ENCODE results near the gene RPA1. TPM values are rescaled to one million over a fixed set of nuclear protein-coding genes. Genes with fewer than 3 reads are reported as not detected.

RPA1 gene
- total RNA-seq, 4 donors from 2014 or later, result 15.9 to 108 (median 41.5) TPM

DNA sequence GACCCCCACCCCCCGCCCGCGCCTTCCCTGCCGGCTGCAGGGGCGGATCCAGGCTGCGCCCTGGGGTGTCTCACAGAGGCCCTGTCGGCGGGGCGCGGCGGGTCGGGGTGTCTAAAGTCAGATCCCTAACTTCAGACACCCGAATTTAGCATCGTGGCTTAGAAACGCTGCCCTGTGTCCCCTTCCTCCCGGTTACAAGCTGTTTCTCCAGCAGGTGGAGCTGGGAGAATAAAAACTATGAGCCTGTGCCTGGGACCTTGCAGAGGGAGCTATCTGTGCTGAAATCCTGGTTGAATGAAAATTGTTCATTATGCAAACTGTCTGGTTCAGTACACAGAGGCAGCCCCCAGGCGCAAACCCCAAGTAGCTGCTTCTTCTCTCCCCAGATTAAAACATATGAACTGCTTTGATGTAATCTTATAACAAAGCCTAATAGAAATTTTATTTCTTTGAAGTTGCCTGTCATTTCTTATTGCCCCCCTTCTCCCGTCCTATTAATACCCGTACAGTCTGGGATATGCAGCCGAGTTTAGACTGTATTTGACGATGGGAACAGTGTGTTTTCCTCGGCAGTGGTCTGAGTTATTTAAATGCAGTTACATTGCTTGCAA lies 79.0 kb downstream of the RPA1 start:
- peak; percentile 49 to 55 for DNase-seq
- TF ChIP-seq POLR2A (IDR thresholded peaks at IDR 0.05), result no peak
- TF ChIP-seq, protein P1, sequence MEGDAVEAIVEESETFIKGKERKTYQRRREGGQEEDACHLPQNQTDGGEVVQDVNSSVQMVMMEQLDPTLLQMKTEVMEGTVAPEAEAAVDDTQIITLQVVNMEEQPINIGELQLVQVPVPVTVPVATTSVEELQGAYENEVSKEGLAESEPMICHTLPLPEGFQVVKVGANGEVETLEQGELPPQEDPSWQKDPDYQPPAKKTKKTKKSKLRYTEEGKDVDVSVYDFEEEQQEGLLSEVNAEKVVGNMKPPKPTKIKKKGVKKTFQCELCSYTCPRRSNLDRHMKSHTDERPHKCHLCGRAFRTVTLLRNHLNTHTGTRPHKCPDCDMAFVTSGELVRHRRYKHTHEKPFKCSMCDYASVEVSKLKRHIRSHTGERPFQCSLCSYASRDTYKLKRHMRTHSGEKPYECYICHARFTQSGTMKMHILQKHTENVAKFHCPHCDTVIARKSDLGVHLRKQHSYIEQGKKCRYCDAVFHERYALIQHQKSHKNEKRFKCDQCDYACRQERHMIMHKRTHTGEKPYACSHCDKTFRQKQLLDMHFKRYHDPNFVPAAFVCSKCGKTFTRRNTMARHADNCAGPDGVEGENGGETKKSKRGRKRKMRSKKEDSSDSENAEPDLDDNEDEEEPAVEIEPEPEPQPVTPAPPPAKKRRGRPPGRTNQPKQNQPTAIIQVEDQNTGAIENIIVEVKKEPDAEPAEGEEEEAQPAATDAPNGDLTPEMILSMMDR (IDR thresholded peaks at IDR 0.05), result peak; percentile 62 to 83 (median 78)
- Histone ChIP-seq H3K4me3 (no peak overlapping the region), H3K27ac (no peak overlapping the region), H3K9me3 (no peaks in the 10 kb centered on the region), H3K4me1 (peaks cover 0 to 7% of the 10 kb centered on the region in 2 donors), H3K36me3 (no peaks in the 10 kb centered on the region), H3K27me3 (peaks cover 0 to 18% of the 10 kb centered on the region in 2 donors)
- intact Hi-C loops (cut with DNase I; ENCODE audit: low total_unique reads), result loop anchor here (5.0 kb wide), 1 partner anchor 113 kb away; no protein-coding TSS in a partner anchor

DNA sequence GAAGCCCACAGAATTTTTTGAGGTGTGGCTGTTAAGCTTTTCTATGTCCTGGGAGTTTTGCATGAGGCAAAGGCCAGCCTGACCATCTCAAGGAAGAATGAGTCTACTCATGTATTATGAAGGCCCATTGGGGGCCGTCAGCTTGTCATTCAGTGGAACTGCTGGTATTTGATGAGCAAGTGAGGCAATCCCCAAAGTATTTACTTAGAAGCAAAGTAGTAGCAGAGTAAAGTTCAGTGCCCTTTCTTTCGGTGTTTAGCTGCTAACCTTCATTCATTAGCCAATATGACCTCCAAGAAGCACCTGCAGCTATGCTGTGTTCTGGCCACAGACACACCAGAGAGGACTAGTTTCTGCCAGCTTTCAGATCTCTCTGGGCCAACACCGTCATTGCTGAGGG lies 80.2 kb downstream of the RPA1 start:
- Histone ChIP-seq H3K27me3 (peaks cover 0 to 18% of the 10 kb centered on the region in 2 donors), H3K4me1 (peaks cover 0 to 7% of the 10 kb centered on the region in 2 donors), H3K36me3 (no peaks in the 10 kb centered on the region), H3K4me3 (no peak overlapping the region), H3K9me3 (no peaks in the 10 kb centered on the region), H3K27ac (no peak overlapping the region)
- no peak for DNase-seq
- TF ChIP-seq POLR2A (IDR thresholded peaks at IDR 0.05), result no peak
- TF ChIP-seq, protein P1 (IDR thresholded peaks at IDR 0.05), result no peak
- intact Hi-C loops (cut with DNase I; ENCODE audit: low total_unique reads), result loop anchor here (5.0 kb wide), 1 partner anchor 112 kb away; no protein-coding TSS in a partner anchor

DNA sequence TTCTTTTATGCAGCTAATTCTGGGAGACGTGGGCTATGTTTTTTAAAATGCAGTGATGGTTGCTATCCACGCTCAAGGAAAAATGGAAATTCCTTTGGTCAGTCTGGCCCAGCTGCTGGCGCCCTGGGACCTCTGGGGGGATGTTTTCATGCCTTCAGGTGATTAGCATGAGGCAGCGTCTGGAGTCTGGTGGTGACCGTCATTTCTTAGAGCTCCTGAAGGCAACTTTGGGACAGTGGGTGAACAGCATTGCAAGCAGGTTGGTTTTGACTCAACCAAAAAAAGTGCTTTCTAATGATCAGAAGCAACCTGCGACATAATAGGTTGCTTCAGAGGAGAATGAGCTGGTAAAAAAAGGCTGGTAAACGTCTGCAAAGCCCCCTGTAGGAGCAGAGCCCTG lies 82.3 kb downstream of the RPA1 start:
- no peak for DNase-seq
- H3K4me3 ChIP-seq, result no peak overlapping the region

DNA sequence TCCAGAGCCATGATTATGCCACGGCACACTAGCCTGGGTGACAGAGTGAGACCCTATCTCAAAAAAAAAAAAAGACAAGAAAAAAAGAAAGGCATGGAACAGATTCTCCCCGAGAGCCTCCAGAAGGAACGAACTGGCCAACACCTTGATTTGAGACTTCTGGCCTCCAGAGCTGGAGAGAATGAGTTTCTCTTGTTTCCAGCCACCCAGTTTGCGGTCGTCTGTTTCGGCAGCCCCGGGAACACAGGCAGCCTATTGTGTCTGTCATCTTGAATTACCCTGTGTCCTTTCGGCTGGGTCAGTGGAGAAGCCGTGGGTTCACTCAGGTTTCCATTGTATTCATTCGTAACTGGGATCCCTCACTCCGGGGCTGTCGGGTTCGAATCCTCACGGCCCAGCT lies 83.9 kb downstream of the RPA1 start:
- no peak overlapping the region for H3K27ac ChIP-seq
- intact Hi-C loops (cut with DNase I; ENCODE audit: low total_unique reads), result no loop called here
- H3K9me3 ChIP-seq, result no peaks in the 10 kb centered on the region
- H3K36me3 ChIP-seq, result no peaks in the 10 kb centered on the region
- DNase-seq, result no peak
- no peaks in the 10 kb centered on the region for H3K4me1 ChIP-seq
- H3K27me3 ChIP-seq, result no peaks in the 10 kb centered on the region
- TF ChIP-seq POLR2A (IDR thresholded peaks at IDR 0.05), result no peak
- TF ChIP-seq, protein P1 (IDR thresholded peaks at IDR 0.05), result no peak
- H3K4me3 ChIP-seq, result no peak overlapping the region

More for the DNA sequence above, 82.3 kb downstream of the RPA1 start:
- no peak for TF ChIP-seq POLR2A (IDR thresholded peaks at IDR 0.05)
- TF ChIP-seq, protein P1 (IDR thresholded peaks at IDR 0.05), result no peak
- Histone ChIP-seq H3K4me1 (peaks cover 0 to 7% of the 10 kb centered on the region in 2 donors), H3K27ac (no peak overlapping the region), H3K36me3 (no peaks in the 10 kb centered on the region), H3K9me3 (no peaks in the 10 kb centered on the region), H3K27me3 (peaks cover 0 to 9% of the 10 kb centered on the region in 2 donors)
- intact Hi-C loops (cut with DNase I; ENCODE audit: low total_unique reads), result no loop called here

DNA sequence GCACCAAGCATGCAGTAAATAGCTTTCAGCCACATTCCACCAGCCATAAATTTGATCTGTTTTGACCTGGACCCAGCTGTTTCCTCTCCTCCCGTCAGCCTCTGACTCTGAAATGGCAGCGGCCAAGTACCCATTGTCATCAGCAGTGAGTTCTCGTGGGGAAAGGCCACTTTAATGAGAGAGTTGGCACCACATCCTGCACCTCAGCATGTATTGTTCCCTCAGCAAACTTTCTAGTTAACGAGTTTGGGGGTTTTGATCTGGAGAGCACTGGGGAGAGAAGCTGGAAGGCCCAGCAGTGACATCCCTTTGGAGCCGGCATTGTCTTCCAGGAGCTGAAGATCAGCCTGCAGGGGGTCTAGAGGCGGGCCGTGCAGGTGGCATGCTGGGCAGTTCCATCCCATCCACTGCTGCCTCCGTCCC lies 84.9 kb downstream of the RPA1 start:
- Histone ChIP-seq H3K4me3 (no peak overlapping the region), H3K4me1 (no peaks in the 10 kb centered on the region), H3K27me3 (no peaks in the 10 kb centered on the region), H3K9me3 (no peaks in the 10 kb centered on the region), H3K27ac (no peak overlapping the region), H3K36me3 (no peaks in the 10 kb centered on the region)
- intact Hi-C loops (cut with DNase I; ENCODE audit: low total_unique reads), result no loop called here
- DNase-seq, result no peak
- TF ChIP-seq, protein P1 (IDR thresholded peaks at IDR 0.05), result no peak
- no peak for TF ChIP-seq POLR2A (IDR thresholded peaks at IDR 0.05)

All from uterus (tissue), 4 donors.